Measurements from ENCODE around the gene ANKRD18B.

ANKRD18B gene

DNA sequence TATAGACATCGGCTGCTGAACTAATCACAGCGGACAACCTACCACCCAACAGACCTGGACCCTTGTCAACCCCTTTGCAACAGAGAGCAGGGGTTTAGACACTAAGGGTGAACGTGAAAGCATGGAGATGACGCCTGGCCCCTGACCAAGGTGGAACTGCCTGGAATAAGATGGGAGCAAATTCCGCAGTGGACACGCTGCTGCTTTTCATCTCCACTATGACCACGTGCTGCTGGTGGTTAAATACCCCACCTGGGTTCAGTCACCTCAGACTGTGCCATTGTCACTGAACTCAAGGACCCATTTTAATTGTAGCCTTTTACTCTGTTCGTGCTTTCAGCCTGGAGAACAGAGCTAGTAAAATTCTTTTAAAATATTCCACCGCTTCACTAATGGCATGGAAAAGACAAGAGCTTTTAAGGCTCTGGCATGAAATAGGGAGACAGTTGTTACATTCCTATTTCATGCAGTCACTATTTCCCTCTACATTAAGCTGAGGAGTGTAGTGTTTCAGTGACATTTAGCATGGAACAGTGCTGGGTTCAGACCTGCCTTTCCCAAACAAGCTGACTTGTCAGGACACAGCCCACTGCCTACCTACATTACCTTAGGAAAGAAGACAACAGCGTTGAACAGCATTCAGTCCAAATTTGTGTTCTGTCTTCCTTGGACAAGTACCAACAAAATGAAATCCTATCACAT is 96.8 kb downstream of the ANKRD18B start:
- TF ChIP-seq ARNTL (CRISPR knock-in tag; IDR thresholded peaks at IDR 0.05; ENCODE audit: borderline replicate concordance, low read depth) (no peak), RARB (CRISPR knock-in tag; IDR thresholded peaks at IDR 0.05) (no peak), TOX (CRISPR knock-in tag; IDR thresholded peaks at IDR 0.05; ENCODE audit: borderline replicate concordance) (no peak), ZNF70 (CRISPR knock-in tag; IDR thresholded peaks at IDR 0.05) (no peak)
- TF ChIP-seq, protein P1, sequence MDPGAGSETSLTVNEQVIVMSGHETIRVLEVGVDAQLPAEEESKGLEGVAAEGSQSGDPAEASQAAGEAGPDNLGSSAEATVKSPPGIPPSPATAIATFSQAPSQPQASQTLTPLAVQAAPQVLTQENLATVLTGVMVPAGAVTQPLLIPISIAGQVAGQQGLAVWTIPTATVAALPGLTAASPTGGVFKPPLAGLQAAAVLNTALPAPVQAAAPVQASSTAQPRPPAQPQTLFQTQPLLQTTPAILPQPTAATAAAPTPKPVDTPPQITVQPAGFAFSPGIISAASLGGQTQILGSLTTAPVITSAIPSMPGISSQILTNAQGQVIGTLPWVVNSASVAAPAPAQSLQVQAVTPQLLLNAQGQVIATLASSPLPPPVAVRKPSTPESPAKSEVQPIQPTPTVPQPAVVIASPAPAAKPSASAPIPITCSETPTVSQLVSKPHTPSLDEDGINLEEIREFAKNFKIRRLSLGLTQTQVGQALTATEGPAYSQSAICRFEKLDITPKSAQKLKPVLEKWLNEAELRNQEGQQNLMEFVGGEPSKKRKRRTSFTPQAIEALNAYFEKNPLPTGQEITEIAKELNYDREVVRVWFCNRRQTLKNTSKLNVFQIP (CRISPR knock-in tag; IDR thresholded peaks at IDR 0.05; ENCODE audit: borderline replicate concordance, low read depth): no peak
- ATAC-seq: peak; percentile 90

All from SK-N-SH treated with all-trans-retinoic acid at 6 μM for 48 hours (cell line).